CD4-positive, alpha-beta T cell treated with Interleukin-4 for 4 hours (primary cell): Measurements from ENCODE around the gene CEP290.
"Not testable (repeated sequence)": the region's sequence is repeated elsewhere in the genome, so short reads cannot be mapped to it uniquely, and the experiment has no call there.

ENCODE experiments used
- DNase-seq: peaks from one replicate; pipeline ENCODE4 v3.0.0-alpha.2; 2020

Gene CEP290

DNA sequence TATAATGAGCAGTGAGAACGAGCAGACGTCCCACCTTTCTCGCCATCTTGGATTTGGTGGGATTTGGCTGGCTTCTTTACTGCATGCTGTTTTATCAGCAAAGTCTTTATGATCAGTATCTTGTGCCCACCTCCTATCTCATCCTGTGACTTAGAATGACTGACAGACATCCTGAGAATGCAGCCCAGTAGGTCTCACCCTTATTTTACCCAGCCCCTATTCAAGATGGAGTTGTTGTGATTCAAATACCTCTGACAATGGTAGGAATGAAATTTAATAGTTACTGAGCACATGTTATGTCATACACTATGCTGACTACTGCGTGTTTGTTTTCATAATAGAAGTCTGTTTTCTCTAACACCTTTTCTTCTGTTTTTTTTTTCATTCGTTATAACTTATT lies 2.1 kb upstream of the CEP290 start:
- no peak for DNase-seq

- DNase-seq: peak; percentile 4
These were observed 713 bp upstream of the CEP290 start for GRCh38 chr12:88142610-88142991.

- no peak for DNase-seq
These were observed 489 bp downstream of the CEP290 start for GRCh38 chr12:88141425-88141773.

GRCh38 chr12:88139711-88140110 lies 2.2 kb downstream of the CEP290 start:
- not testable (repeated sequence) for DNase-seq

DNA sequence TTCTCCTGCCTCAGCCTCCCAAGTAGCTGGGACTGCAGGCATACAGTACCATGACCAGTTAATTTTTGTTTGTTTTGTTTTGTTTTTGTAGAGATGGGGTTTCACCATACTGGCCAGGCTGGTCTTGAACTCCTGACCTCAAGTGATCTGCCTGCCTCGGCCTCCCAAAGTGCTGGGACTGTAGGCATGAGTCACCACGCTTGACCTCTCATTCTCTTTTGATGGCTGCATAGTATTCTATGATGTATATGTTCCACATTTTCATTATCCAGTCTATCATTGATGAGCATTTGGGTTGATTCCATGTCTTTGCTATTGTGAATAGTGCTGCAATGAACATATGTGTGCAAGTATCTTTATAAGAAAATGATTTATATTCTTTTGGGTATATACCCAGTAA lies 8.7 kb downstream of the CEP290 start:
- DNase-seq: not testable (repeated sequence)

DNA sequence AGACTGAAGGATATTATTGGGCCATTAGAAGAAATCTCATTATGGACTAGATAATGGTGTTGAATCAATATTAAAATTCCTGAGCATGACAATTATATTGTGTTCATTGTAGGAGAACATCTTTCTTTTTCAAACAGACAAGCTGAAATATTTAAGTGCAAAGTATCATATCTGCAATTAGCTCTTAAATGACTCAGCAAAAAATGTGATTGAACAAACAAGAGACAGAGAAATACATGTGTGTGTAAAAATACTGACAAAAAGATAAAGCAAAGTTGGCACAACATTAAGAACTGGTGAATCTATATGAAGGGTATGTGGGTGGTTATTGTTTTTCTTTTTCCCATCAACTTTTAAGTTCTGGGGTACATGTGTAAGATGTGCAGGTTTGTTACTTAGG lies 9.5 kb downstream of the CEP290 start:
- DNase-seq: no peak

DNA sequence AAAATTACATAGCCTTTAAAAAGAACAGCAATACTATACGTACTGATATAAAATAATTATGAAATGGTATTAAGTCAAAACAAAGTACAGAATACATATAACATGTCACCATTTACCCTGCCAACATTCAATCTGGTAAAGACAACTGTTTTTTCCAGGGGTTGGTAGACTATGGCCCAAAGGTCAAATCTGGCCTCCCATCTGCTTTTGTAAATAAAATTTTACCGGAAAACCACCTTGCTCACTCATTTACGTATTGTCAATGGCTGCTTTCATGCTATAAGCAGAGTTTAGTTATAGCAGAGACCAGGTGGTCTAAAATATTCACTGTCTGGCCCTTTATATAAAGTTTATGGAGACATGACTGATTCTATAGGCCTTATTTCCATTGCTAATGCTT lies 14.0 kb downstream of the CEP290 start:
- no peak for DNase-seq

GRCh38 chr12:88127099-88127498 lies 14.8 kb downstream of the CEP290 start:
- no peak for DNase-seq

DNA sequence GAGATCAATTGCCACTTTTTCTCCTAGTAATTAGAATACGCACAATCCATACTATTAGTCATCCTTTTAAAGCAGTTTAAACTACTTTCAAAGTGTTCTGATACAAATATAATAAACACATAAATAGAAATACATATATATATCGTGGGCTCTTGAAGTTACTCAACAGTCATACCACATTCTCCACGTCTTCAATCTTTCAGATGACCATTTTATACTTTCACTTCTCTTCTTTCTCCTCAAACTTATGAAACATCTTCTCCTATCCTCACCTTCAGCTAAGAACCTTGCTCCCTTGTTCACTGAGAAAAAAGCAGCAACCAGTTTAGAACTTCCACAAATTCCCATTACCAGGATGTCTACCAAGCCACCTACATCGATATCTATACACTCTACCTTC lies 19.2 kb downstream of the CEP290 start:
- no peak for DNase-seq

GRCh38 chr12:88113871-88114270 lies 28.0 kb downstream of the CEP290 start:
- DNase-seq: no peak

GRCh38 chr12:88111074-88111652 lies 30.7 kb downstream of the CEP290 start:
- peak; percentile 20 for DNase-seq

DNA sequence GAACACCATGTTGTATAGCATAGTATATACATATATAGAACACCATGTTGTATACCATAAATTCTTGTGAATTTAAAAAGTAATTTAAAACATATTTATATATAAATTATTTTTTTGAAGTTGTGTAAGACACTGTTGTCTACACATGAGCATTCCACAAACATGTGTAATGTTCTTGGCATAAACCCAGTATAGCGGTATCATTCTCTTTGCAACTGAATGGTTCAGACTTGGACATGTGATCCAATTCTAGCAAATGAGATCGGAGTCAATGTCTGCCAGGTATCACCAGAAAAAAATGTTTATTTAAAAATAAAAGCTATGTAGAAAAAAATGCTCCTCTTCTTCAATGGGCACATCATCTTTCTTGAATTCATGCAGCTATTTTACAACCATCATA lies 33.9 kb downstream of the CEP290 start:
- DNase-seq: no peak

DNA sequence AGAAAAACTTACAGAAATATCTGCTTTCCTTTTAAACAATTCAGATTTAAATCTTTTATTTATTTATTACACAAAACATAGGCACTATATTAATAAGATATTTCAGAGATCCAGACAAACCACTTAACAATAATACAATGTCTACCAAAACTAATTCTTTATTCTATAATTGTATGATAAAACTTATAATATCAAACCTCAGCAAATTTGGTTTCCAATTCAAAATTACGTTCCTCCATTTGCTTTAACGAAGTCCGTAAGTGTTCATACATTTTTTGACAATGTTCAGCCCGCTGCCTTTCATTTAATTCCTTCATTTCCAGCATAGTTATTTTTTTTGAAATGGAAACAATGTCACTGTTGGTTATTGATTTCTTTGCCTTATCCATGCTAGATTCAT lies 48.3 kb downstream of the CEP290 start:
- DNase-seq: no peak

DNA sequence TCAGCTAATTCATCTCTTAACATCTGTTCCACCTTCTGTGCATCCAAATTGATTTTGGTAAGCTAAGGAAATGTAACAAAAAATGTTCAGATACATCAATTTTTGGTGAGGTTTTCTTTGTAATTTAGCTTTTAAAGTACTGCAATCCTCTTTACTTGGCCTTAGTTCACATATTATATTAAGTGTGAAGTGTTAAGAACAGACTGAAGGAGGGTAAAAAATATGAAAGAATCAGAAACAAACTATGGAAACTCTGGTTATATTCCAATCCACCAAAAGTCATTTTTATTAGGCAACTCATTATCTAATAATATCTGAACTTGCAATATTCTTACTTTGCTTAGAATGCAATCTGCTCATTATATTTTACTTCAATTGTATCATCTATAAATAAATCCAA lies 49.1 kb downstream of the CEP290 start:
- no peak for DNase-seq

DNA sequence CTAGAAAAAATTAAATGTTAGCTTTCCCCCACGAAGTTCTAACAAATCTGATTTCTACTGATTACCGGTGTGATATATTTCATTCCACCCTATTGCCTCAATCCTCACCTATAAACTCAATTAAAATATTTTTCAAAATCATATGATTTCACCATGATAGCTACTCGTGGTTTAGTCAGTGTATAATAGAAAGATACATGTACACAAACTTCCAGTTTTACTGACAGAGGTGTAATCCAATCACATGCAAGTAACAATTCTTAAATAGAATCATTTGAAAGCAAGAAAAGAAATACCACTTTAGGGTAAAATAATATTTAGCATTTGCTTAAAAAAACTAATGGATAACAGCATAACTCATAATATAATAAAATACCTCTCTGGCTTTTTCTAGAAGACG lies 57.7 kb downstream of the CEP290 start:
- no peak for DNase-seq

DNA sequence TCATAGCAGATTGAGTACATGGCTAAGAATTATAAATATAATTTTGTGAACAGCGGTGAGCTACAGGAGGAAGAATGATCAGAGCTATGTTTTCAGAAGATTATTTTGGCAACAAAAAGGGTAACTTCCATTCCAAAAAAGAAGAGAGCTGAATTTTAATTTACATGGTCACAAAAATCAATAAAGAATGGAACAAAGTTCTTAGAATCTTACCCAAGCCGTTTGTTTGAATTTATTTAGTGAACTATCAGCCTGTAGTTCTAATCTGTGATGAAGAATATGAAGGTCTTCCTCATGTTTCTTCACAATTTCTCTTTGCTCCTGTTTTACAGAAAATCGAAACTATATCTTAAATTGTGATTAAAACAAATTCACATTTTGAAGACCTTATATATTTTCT lies 58.3 kb downstream of the CEP290 start:
- no peak for DNase-seq

DNA sequence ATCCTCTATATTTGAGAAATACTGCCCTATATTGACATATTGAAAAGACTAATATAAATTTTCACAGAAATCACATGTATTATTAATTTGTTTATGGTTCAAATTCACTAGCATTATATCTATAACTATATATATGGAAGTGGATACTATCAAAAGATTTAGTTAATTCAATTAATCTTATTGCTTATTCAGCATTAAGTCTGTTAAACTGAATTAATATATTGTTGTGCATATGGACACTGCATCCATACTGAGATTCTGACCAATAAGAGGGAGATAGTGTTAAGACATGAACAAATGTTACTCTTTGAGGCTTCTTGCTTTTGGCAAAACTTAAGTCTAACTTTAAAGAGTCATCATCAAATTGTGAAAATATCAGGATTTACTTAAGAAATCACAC lies 60.6 kb downstream of the CEP290 start:
- no peak for DNase-seq

DNA sequence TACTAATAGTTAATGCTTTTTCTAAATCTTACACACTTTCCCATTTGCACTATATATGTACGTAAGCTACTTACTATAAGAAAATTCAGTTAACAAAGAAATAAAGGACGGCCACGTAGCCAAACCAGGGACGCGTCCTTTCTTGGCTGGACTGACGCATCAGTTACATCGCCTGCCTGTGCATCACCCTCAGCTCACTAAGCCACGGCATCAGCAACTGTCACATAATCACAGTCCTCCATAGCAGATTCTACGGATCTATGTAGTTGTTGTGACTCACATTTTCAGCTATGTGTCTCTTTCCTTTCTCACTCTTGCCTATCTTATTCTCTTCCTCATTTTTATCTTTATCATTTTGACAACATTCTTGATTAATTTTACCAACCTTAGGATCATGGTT lies 74.6 kb downstream of the CEP290 start:
- no peak for DNase-seq

DNA sequence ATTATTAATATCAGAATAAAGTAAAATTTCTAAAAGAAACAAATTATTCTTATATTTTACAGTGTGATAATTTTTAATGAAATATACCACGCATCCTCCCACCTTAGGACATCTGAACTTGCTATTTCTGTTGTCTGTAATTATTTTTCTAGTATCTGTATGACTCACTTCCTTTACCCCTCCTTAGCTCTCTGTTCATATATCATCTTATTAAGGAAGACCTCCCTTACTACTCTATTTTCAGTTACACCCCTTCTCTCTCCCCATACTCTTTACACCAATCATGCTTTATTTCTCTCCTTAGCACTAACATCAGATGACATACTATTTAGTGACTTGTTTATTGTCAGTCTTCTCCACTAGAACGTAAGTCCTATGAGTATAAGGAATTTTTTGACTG lies 78.5 kb downstream of the CEP290 start:
- DNase-seq: no peak

DNA sequence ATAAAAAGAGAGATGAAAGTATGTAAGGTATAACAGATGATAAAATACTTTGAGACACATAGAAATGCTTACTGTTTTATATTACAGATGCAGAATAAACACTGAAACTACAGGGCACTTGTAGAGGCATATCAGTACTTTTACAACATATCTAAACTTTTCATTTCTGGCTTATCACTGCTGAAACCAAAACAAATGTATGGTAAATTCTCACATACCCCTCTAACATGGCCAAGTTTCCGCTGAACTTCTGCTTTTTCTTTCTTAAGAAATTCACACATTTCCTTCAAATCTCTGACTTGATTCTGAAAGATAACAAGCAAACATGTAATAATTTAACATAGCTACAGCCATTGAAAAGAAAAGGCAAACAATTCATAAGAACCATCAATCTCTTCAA lies 79.4 kb downstream of the CEP290 start:
- no peak for DNase-seq

- no peak for DNase-seq
These were observed 83.2 kb downstream of the CEP290 start for GRCh38 chr12:88058719-88059077.

DNA sequence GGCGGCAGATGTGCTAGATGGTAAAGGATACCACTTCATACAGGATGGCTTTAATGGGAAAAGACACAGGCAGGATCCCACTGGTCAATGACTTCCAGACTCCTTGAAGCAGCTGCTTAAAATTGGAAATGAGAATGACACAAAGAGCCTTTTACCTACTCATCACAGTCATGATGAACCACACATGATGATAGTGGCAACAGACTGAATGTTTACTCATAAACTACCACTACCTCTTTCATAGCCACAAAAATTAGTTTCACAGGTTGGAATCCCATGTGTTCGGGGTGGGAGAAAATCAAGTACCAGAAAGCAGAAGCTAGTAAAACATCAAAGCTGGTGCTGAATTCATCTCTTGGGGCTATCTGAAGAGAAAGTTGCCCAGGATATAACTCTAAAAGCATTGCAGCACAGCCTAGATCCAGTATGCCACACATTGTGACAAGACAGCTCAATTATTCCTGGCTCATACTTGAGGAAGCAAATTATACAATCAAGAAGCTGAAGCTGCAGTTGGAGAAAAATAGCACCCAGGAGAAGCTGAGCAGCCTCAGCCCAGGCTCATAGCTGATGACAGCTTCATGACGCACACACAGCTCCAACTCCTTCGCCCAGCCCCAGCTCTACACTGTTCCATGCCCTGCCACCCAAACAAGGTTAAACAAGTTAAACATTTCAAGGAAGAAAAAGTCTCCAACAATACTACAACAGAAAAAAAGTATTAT lies 83.7 kb downstream of the CEP290 start:
- no peak for DNase-seq

GRCh38 chr12:88056571-88056970 lies 85.3 kb downstream of the CEP290 start:
- no peak for DNase-seq

GRCh38 chr12:88052686-88053085 lies 89.2 kb downstream of the CEP290 start:
- no peak for DNase-seq

DNA sequence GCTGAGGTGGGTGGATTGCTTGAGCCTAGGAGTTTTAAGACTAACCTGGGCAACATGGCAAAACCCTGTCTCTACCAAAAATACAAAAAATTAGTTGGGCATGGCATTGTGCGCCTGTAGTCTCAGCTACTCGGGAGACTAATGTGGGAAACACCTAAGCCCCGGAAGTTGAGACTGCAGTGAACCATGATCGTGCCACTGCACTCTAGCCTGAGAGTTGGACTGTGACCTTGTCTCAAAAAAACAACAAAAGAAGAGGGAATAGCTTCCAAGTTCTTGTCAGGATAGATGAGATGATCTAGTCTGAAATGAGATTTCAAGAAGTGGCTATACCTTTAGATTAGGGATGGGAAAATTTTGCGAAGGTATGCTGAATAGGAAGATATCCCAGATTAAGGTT lies 97.9 kb downstream of the CEP290 start:
- DNase-seq: no peak
